IMR-90 (cell line): ENCODE data around the gene SLC25A22. TPM values are rescaled to one million over a fixed set of nuclear protein-coding genes. Genes with fewer than 3 reads are reported as not detected.

Source experiments
- ATAC-seq: fragments of 200-7000 bp; cut with Tn5 transposase; 2 replicates; pipeline ENCODE4 v1.9.1; 2020; ENCODE audit warnings: low read depth, mild to moderate bottlenecking, moderate library complexity
- BruUV-seq: library from RNA; stranded (reverse); fragments of 400-500 nt; replicated peaks from 2 replicates; lab custom pipeline; 2021; lab: Mats Ljungman, UMichigan
- CTCF ChIA-PET: fragments of 300-600 bp; formaldehyde crosslinking; extraction: SDS; loops from one replicate; lab custom pipeline; 2021; ENCODE audit warnings: antibody characterized with exemption; lab: Yijun Ruan, JAX
- POLR2A ChIA-PET: fragments of 300-600 bp; sonication (Branson Sonifier 250); formaldehyde crosslinking; loops from one replicate; lab custom pipeline; 2022; ENCODE audit warnings: antibody characterized with exemption; ENCODE audit not compliant: unreplicated experiment; lab: Charles Lee
- DNase-seq: peaks from one replicate; pipeline ENCODE4 v3.0.0; 2013
- H2AFZ ChIP-seq: replicated peaks from 2 replicates; pipeline ENCODE3; 2013; ENCODE audit warnings: low read length, mild to moderate bottlenecking; ENCODE audit not compliant: poor library complexity
- H2AK5ac ChIP-seq: 2 replicates; pipeline ENCODE4 v1.6.1; 2013; ENCODE audit warnings: low read depth, low read length, inconsistent platforms
- H2AK9ac ChIP-seq: replicated peaks from 2 replicates; pipeline ENCODE3; 2013; ENCODE audit warnings: mild to moderate bottlenecking, low read depth, low read length, moderate library complexity; ENCODE audit not compliant: poor library complexity
- H2BK120ac ChIP-seq: 2 replicates; pipeline ENCODE4 v1.6.1; 2013; ENCODE audit warnings: low read depth, low read length, inconsistent platforms
- H2BK15ac ChIP-seq: 3 replicates; pipeline ENCODE4 v1.6.1; 2013; ENCODE audit warnings: low read depth, low read length, inconsistent platforms
- H2BK20ac ChIP-seq: 2 replicates; pipeline ENCODE4 v1.6.1; 2013; ENCODE audit warnings: low read depth, mild to moderate bottlenecking, inconsistent platforms, low read length, moderate library complexity
- H2BK5ac ChIP-seq: 2 replicates; pipeline ENCODE4 v1.6.1; 2013; ENCODE audit warnings: mild to moderate bottlenecking, low read depth, low read length, inconsistent platforms; ENCODE audit not compliant: poor library complexity, severe bottlenecking
- H3K14ac ChIP-seq: replicated peaks from 2 replicates; pipeline ENCODE4 v1.6.1; 2013; ENCODE audit warnings: low read depth, low read length, inconsistent platforms
- H3K18ac ChIP-seq: 2 replicates; pipeline ENCODE4 v1.6.1; 2013; ENCODE audit warnings: low read depth, low read length, control low read depth
- H3K23ac ChIP-seq: 2 replicates; pipeline ENCODE4 v1.6.1; 2013; ENCODE audit warnings: low read depth, low read length, inconsistent platforms
- H3K27ac ChIP-seq: 2 replicates; pipeline ENCODE4 v1.5.1; 2013; ENCODE audit warnings: mild to moderate bottlenecking, control low read depth, low read length; ENCODE audit not compliant: insufficient read depth
- H3K27me3 ChIP-seq: 2 replicates; pipeline ENCODE4 v1.6.1; 2013; ENCODE audit warnings: low read length; ENCODE audit not compliant: control insufficient read depth, insufficient read depth
- H3K36me3 ChIP-seq: 2 replicates; pipeline ENCODE4 v1.6.1; 2013; ENCODE audit warnings: low read length, mixed read lengths; ENCODE audit not compliant: control insufficient read depth, insufficient read depth
- H3K4ac ChIP-seq: 2 replicates; pipeline ENCODE4 v1.6.1; 2013; ENCODE audit warnings: low read depth, low read length, inconsistent platforms
- H3K4me1 ChIP-seq: 2 replicates; pipeline ENCODE4 v1.6.1; 2013; ENCODE audit warnings: low read length, mixed read lengths; ENCODE audit not compliant: control insufficient read depth, insufficient read depth
- H3K4me2 ChIP-seq: 2 replicates; pipeline ENCODE4 v1.6.1; 2013; ENCODE audit warnings: low read depth, mild to moderate bottlenecking, control low read depth, low read length, moderate library complexity
- H3K4me3 ChIP-seq: 2 replicates; pipeline ENCODE4 v1.5.1; 2013; ENCODE audit warnings: low read depth, mild to moderate bottlenecking, control low read depth, low read length, moderate library complexity; ENCODE audit not compliant: insufficient read depth
- H3K56ac ChIP-seq: 2 replicates; pipeline ENCODE4 v1.6.1; 2013; ENCODE audit warnings: low read length, inconsistent platforms; ENCODE audit not compliant: insufficient read depth; ENCODE audit errors: extremely low read depth
- H3K79me1 ChIP-seq, 2 experiments: 2 replicates each; pipeline ENCODE4 v1.6.1; 2013; ENCODE audit warnings: low read length in 2 of 2, inconsistent platforms in 1 of 2, low read depth in 1 of 2
- H3K9ac ChIP-seq: 2 replicates; pipeline ENCODE4 v1.6.1; 2013; ENCODE audit warnings: low read depth, low read length, control low read depth
- H3K9me1 ChIP-seq: 2 replicates; pipeline ENCODE4 v1.6.1; 2013; ENCODE audit warnings: low read length, inconsistent platforms; ENCODE audit not compliant: insufficient read depth
- H3K9me3 ChIP-seq: 2 replicates; pipeline ENCODE4 v1.6.1; 2013; ENCODE audit warnings: low read length; ENCODE audit not compliant: control insufficient read depth, insufficient read depth
- H4K20me1 ChIP-seq: 2 replicates; pipeline ENCODE4 v1.6.1; 2013; ENCODE audit warnings: low read length, inconsistent platforms; ENCODE audit not compliant: insufficient read depth
- H4K5ac ChIP-seq: 2 replicates; pipeline ENCODE4 v1.6.1; 2013; ENCODE audit warnings: mild to moderate bottlenecking, low read depth, low read length, control low read depth
- H4K8ac ChIP-seq, 2 experiments: 2 replicates each; pipeline ENCODE4 v1.6.1; 2013; ENCODE audit warnings: low read depth in 2 of 2, low read length in 2 of 2, control low read depth in 1 of 2, inconsistent platforms in 1 of 2
- H4K91ac ChIP-seq: 2 replicates; pipeline ENCODE4 v1.6.1; 2013; ENCODE audit warnings: low read depth, low read length, inconsistent platforms; ENCODE audit not compliant: insufficient read depth
- BHLHE40 ChIP-seq: fragments of 150-350 bp; IDR thresholded peaks from 2 replicates; pipeline ENCODE4 v1.6.1; 2016; ENCODE audit warnings: mild to moderate bottlenecking, low read depth, low read length
- CHD1 ChIP-seq: IDR thresholded peaks from 2 replicates; pipeline ENCODE4 v1.6.1; 2012; ENCODE audit warnings: low read depth, low read length, improper control_type of control experiment
- FOS ChIP-seq: fragments of 150-350 bp; IDR thresholded peaks from 2 replicates; pipeline ENCODE4 v1.6.1; 2016; ENCODE audit warnings: low read depth, low read length
- MAZ ChIP-seq: IDR thresholded peaks from 2 replicates; pipeline ENCODE4 v1.6.1; 2012; ENCODE audit warnings: low read depth, mild to moderate bottlenecking, low read length, improper control_type of control experiment, moderate library complexity, borderline replicate concordance
- MXI1 ChIP-seq: IDR thresholded peaks from 2 replicates; pipeline ENCODE4 v1.6.1; 2012; ENCODE audit warnings: low read depth, mild to moderate bottlenecking, low read length, moderate library complexity, borderline replicate concordance
- NFE2L2 ChIP-seq: fragments of 150-350 bp; IDR thresholded peaks from 2 replicates; pipeline ENCODE4 v1.6.1; 2016; ENCODE audit warnings: low read depth, mild to moderate bottlenecking, low read length
- POLR2A ChIP-seq: IDR thresholded peaks from 2 replicates; pipeline ENCODE4 v1.6.1; 2012; ENCODE audit warnings: mild to moderate bottlenecking, low read depth, low read length
- RFX5 ChIP-seq: IDR thresholded peaks from 2 replicates; pipeline ENCODE4 v1.8.0; 2012; ENCODE audit warnings: low read depth, mild to moderate bottlenecking, low read length, moderate library complexity
- SMC3 ChIP-seq: fragments of 150-350 bp; IDR thresholded peaks from 2 replicates; pipeline ENCODE4 v1.6.1; 2016; ENCODE audit warnings: low read depth, mild to moderate bottlenecking, antibody characterized with exemption, low read length, moderate library complexity
- WGBS, 2 experiments: methylation state at CpG; one replicate each; pipeline versions ENCODE4 v1.1.5 to v1.1.7; 2013; ENCODE audit warnings: missing lambda C conversion rate in 2 of 2; ENCODE audit not compliant: insufficient read length in 1 of 2; ENCODE audit errors: extremely low coverage in 2 of 2; 5-methylcytosine and 5-hydroxymethylcytosine counted together
- dilution Hi-C: fragments of 300-500 bp; cut with HindIII; formaldehyde crosslinking; loops from one replicate; pipeline ENCODE4 v1.14.3; 2018; ENCODE audit warnings: low sequenced_read_pairs; ENCODE audit not compliant: unreplicated experiment
- in situ Hi-C: fragments of 300-500 bp; cut with MboI; formaldehyde crosslinking; loops from 3 replicates; pipeline ENCODE4 v1.14.3; 2019; ENCODE audit warnings: low sequenced_read_pairs, inconsistent platforms, mixed read lengths
- intact Hi-C: fragments of 100-400 bp; cut with micrococcal nuclease; formaldehyde crosslinking; loops from 2 replicates; pipeline ENCODE4 v1.10.0; 2022
- polyA plus RNA-seq, 3 experiments: library from polyadenylated mRNA; depleted of rRNA; stranded (reverse); fragments of >200 nt; gene quantifications; 2 replicates each; pipeline ENCODE4 v1.2.3, GENCODE V29; 2012; ENCODE audit warnings: low replicate concordance in 1 of 3
- total RNA-seq: library from RNA; depleted of rRNA; stranded (reverse); fragments of >200 nt; gene quantifications from 2 replicates; pipeline ENCODE4 v1.2.3, GENCODE V29; 2012
- TF ChIP-seq, protein P1 (sequence below): conservative IDR thresholded peaks from 2 replicates; pipeline ENCODE4 v1.5.1; 2012; ENCODE audit warnings: mild to moderate bottlenecking, low read depth, low read length, improper control_type of control experiment

SLC25A22 gene
- total and polyA plus RNA-seq, 2 of the 4 experiments (the other 2 are of a cell fraction) = 8.2 to 41.3 TPM

- in situ Hi-C loops = no loop called here
Observed at GRCh38 chr11:833114-833791, 35.2 kb upstream of the SLC25A22 start.

More at GRCh38 chr11:833114-833791, 35.2 kb upstream of the SLC25A22 start:
- dilution Hi-C loops (no loop called here), intact Hi-C loops (no loop called here)
- Histone ChIP-seq H3K23ac (peak overlapping the region; percentile 96), H3K9me3 (no peaks in the 10 kb centered on the region), H2AFZ (peak overlapping the region; percentile 75), H4K8ac (peak overlapping the region in 1 of 2 experiments; percentile 14; a peak in 2 of 4 replicates), H3K4me3 (peak overlapping the region; percentile 84), H3K4me1 (peaks cover 38% of the 10 kb centered on the region), H3K18ac (peak overlapping the region; percentile 43), H2BK120ac (peak overlapping the region; percentile 51; the same call in 1 of the 2 replicates), H2BK20ac (no peak overlapping the region), H4K91ac (peak overlapping the region; percentile 77), H3K27ac (peak overlapping the region; percentile 93), H3K9ac (peak overlapping the region; percentile 94), H2AK9ac (peak overlapping the region; percentile 100), H3K9me1 (peaks cover 21% of the 10 kb centered on the region), H3K4me2 (peak overlapping the region; percentile 80), H2BK15ac (peak overlapping the region; percentile 34; the same call in 1 of the 3 replicates), H3K36me3 (peaks cover 21% of the 10 kb centered on the region), H3K56ac (peak overlapping the region; percentile 78), H3K27me3 (no peaks in the 10 kb centered on the region), H4K5ac (no peak overlapping the region; the same call in 1 of the 2 replicates), H2AK5ac (peak overlapping the region; percentile 94), H4K20me1 (peaks cover 62% of the 10 kb centered on the region), H2BK5ac (peak overlapping the region; percentile 93), H3K4ac (peak overlapping the region; percentile 98), H3K14ac (peak overlapping the region; percentile 99), H3K79me1 (peaks cover 15 to 54% of the 10 kb centered on the region in 2 experiments)
- no TSS peak for BruUV-seq
- ChIA-PET CTCF (interaction anchor here (0.8 kb wide), 1 partner anchor 50 kb away, joined by 3 read pairs; no protein-coding TSS in a partner anchor), POLR2A (interaction anchor here (1.3 to 1.4 kb wide), 2 partner anchors 10 to 14 kb away, joined by 3 to 6 read pairs; partner anchors contain the start of genes PNPLA2 and TSPAN4)
- ATAC-seq = peak; percentile 6
- 1% methylated on average over 14 of the region's 55 CpGs; no CpG with 5 or more reads in 1 of the 2 experiments for WGBS, 2 experiments
- TF ChIP-seq SMC3 (no peak), BHLHE40 (0 out of 2 replicates have a peak, but pooled peaks have one; percentile 5), NFE2L2 (no peak), RFX5 (no peak), POLR2A (peak; percentile 73), MXI1 (no peak; the same call in 1 of the 2 replicates), FOS (no peak), MAZ (peak; percentile 72; the same call in 1 of the 2 replicates), CHD1 (0 out of 2 replicates have a peak, but pooled peaks have one; percentile 69)
- TF ChIP-seq, protein P1, sequence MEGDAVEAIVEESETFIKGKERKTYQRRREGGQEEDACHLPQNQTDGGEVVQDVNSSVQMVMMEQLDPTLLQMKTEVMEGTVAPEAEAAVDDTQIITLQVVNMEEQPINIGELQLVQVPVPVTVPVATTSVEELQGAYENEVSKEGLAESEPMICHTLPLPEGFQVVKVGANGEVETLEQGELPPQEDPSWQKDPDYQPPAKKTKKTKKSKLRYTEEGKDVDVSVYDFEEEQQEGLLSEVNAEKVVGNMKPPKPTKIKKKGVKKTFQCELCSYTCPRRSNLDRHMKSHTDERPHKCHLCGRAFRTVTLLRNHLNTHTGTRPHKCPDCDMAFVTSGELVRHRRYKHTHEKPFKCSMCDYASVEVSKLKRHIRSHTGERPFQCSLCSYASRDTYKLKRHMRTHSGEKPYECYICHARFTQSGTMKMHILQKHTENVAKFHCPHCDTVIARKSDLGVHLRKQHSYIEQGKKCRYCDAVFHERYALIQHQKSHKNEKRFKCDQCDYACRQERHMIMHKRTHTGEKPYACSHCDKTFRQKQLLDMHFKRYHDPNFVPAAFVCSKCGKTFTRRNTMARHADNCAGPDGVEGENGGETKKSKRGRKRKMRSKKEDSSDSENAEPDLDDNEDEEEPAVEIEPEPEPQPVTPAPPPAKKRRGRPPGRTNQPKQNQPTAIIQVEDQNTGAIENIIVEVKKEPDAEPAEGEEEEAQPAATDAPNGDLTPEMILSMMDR = no peak
- DNase-seq = no peak
